Measurements from ENCODE around the gene SPECC1. TPM values are rescaled to one million over a fixed set of nuclear protein-coding genes. Genes with fewer than 3 reads are reported as not detected.
"Not testable (repeated sequence)": the region's sequence is repeated elsewhere in the genome, so short reads cannot be mapped to it uniquely, and the experiment has no call there.

The SPECC1 gene
- total RNA-seq, 1 donor from 2014 or later: 13.6 TPM

- peaks cover 0 to 3% (median 3%) of the 10 kb centered on the region in 3 donors for H3K4me1 ChIP-seq (ENCODE audit: control insufficient read depth in 3 of 3, insufficient read depth in 3 of 3, low read length in 3 of 3)
- H3K4me3 ChIP-seq (ENCODE audit: low read length in 3 of 3): no peak overlapping the region
- no peaks in the 10 kb centered on the region for H3K36me3 ChIP-seq (ENCODE audit: control insufficient read depth in 3 of 3, insufficient read depth in 3 of 3, low read length in 3 of 3)
- H3K27ac ChIP-seq (ENCODE audit: low read depth, low read length): no peak overlapping the region
- no peaks in the 10 kb centered on the region for H3K9me3 ChIP-seq (ENCODE audit: control insufficient read depth in 3 of 3, low read length in 3 of 3)
- no peak overlapping the region for H3K9ac ChIP-seq (ENCODE audit: low read depth in 1 of 3, low read length in 3 of 3)
- no peaks in the 10 kb centered on the region for H3K27me3 ChIP-seq (ENCODE audit: control insufficient read depth in 3 of 3, insufficient read depth in 3 of 3, low read length in 3 of 3)
Observed at GRCh38 chr17:20225162-20226115, 216.3 kb downstream of the SPECC1 start.

GRCh38 chr17:20226814-20227482 lies 217.8 kb downstream of the SPECC1 start:
- H3K9ac ChIP-seq (ENCODE audit: low read depth in 1 of 3, low read length in 3 of 3): no peak overlapping the region
- peaks cover 0 to 3% (median 3%) of the 10 kb centered on the region in 3 donors for H3K4me1 ChIP-seq (ENCODE audit: control insufficient read depth in 3 of 3, insufficient read depth in 3 of 3, low read length in 3 of 3)
- H3K27me3 ChIP-seq (ENCODE audit: control insufficient read depth in 3 of 3, insufficient read depth in 3 of 3, low read length in 3 of 3): no peaks in the 10 kb centered on the region
- no peak overlapping the region for H3K27ac ChIP-seq (ENCODE audit: low read depth, low read length)
- H3K9me3 ChIP-seq (ENCODE audit: control insufficient read depth in 3 of 3, low read length in 3 of 3): no peaks in the 10 kb centered on the region
- H3K36me3 ChIP-seq (ENCODE audit: control insufficient read depth in 3 of 3, insufficient read depth in 3 of 3, low read length in 3 of 3): no peaks in the 10 kb centered on the region
- H3K4me3 ChIP-seq (ENCODE audit: low read length in 3 of 3): no peak overlapping the region

GRCh38 chr17:20227720-20228370 lies 218.7 kb downstream of the SPECC1 start:
- H3K27me3 ChIP-seq (ENCODE audit: control insufficient read depth in 3 of 3, insufficient read depth in 3 of 3, low read length in 3 of 3); H3K4me3 ChIP-seq (ENCODE audit: low read length in 3 of 3); H3K9me3 ChIP-seq (ENCODE audit: control insufficient read depth in 3 of 3, low read length in 3 of 3); H3K4me1 ChIP-seq (ENCODE audit: control insufficient read depth in 3 of 3, insufficient read depth in 3 of 3, low read length in 3 of 3); H3K36me3 ChIP-seq (ENCODE audit: control insufficient read depth in 3 of 3, insufficient read depth in 3 of 3, low read length in 3 of 3); H3K9ac ChIP-seq (ENCODE audit: low read depth in 1 of 3, low read length in 3 of 3); H3K27ac ChIP-seq (ENCODE audit: low read depth, low read length): not testable (repeated sequence)

GRCh38 chr17:20228410-20228809 lies 219.3 kb downstream of the SPECC1 start:
- Histone ChIP-seq H3K4me3 (ENCODE audit: low read length in 3 of 3) (no peak overlapping the region), H3K4me1 (ENCODE audit: control insufficient read depth in 3 of 3, insufficient read depth in 3 of 3, low read length in 3 of 3) (peaks cover 0 to 3% (median 3%) of the 10 kb centered on the region in 3 donors), H3K36me3 (ENCODE audit: control insufficient read depth in 3 of 3, insufficient read depth in 3 of 3, low read length in 3 of 3) (no peaks in the 10 kb centered on the region), H3K27me3 (ENCODE audit: control insufficient read depth in 3 of 3, insufficient read depth in 3 of 3, low read length in 3 of 3) (no peaks in the 10 kb centered on the region), H3K27ac (ENCODE audit: low read depth, low read length) (no peak overlapping the region), H3K9me3 (ENCODE audit: control insufficient read depth in 3 of 3, low read length in 3 of 3) (no peaks in the 10 kb centered on the region), H3K9ac (ENCODE audit: low read depth in 1 of 3, low read length in 3 of 3) (no peak overlapping the region)

DNA sequence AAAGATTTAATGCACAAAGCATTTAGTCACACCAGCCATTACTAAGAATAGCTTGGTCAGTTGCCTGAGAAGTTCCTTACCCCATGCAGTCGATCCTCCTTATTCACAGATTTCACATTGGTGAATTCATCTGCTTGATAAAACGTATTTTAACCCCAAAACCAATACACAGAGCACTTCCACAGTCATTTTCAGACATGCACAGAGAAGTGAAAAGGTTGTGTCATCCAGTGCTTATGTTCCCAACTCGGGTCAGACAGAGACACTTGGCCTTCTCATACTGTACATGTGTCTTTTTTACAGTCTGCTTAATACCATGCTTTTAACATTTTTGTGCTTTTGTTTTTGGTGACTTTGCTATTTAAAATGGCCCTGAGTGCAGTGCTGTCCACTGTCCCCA lies 219.7 kb downstream of the SPECC1 start:
- Histone ChIP-seq H3K27me3 (ENCODE audit: control insufficient read depth in 3 of 3, insufficient read depth in 3 of 3, low read length in 3 of 3) (no peaks in the 10 kb centered on the region), H3K9ac (ENCODE audit: low read depth in 1 of 3, low read length in 3 of 3) (no peak overlapping the region), H3K36me3 (ENCODE audit: control insufficient read depth in 3 of 3, insufficient read depth in 3 of 3, low read length in 3 of 3) (no peaks in the 10 kb centered on the region), H3K4me3 (ENCODE audit: low read length in 3 of 3) (no peak overlapping the region), H3K4me1 (ENCODE audit: control insufficient read depth in 3 of 3, insufficient read depth in 3 of 3, low read length in 3 of 3) (peaks cover 0 to 3% (median 3%) of the 10 kb centered on the region in 3 donors), H3K27ac (ENCODE audit: low read depth, low read length) (no peak overlapping the region), H3K9me3 (ENCODE audit: control insufficient read depth in 3 of 3, low read length in 3 of 3) (no peaks in the 10 kb centered on the region)

DNA sequence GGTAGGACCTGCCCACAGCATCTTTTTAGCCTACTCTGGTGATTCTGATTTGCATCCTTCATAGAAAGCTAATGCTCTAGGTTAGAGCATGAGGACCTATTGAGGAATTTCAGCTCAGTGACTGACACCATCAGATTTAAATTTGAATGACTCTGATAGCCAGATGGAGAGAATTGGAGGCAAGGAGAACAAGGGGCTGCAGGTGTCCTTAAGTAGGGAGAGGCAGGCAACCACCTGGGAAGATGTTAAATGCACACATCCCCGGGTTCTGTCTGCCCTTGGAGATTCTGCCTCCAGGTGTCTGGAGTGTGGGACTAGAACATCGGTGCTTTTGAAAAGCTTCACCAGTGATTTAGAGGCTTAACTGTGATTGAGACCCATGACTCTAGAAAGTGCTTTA lies 221.8 kb downstream of the SPECC1 start:
- Histone ChIP-seq H3K9ac (ENCODE audit: low read depth in 1 of 3, low read length in 3 of 3) (no peak overlapping the region), H3K9me3 (ENCODE audit: control insufficient read depth in 3 of 3, low read length in 3 of 3) (no peaks in the 10 kb centered on the region), H3K36me3 (ENCODE audit: control insufficient read depth in 3 of 3, insufficient read depth in 3 of 3, low read length in 3 of 3) (no peaks in the 10 kb centered on the region), H3K4me1 (ENCODE audit: control insufficient read depth in 3 of 3, insufficient read depth in 3 of 3, low read length in 3 of 3) (peaks cover 0 to 3% (median 3%) of the 10 kb centered on the region in 3 donors), H3K27ac (ENCODE audit: low read depth, low read length) (no peak overlapping the region), H3K27me3 (ENCODE audit: control insufficient read depth in 3 of 3, insufficient read depth in 3 of 3, low read length in 3 of 3) (no peaks in the 10 kb centered on the region), H3K4me3 (ENCODE audit: low read length in 3 of 3) (no peak overlapping the region)

GRCh38 chr17:20232611-20233010 lies 223.5 kb downstream of the SPECC1 start:
- Histone ChIP-seq H3K9me3 (ENCODE audit: control insufficient read depth in 3 of 3, low read length in 3 of 3) (no peaks in the 10 kb centered on the region), H3K27ac (ENCODE audit: low read depth, low read length) (no peak overlapping the region), H3K27me3 (ENCODE audit: control insufficient read depth in 3 of 3, insufficient read depth in 3 of 3, low read length in 3 of 3) (no peaks in the 10 kb centered on the region), H3K36me3 (ENCODE audit: control insufficient read depth in 3 of 3, insufficient read depth in 3 of 3, low read length in 3 of 3) (no peaks in the 10 kb centered on the region), H3K9ac (ENCODE audit: low read depth in 1 of 3, low read length in 3 of 3) (no peak overlapping the region), H3K4me3 (ENCODE audit: low read length in 3 of 3) (no peak overlapping the region), H3K4me1 (ENCODE audit: control insufficient read depth in 3 of 3, insufficient read depth in 3 of 3, low read length in 3 of 3) (no peaks in the 10 kb centered on the region)

DNA sequence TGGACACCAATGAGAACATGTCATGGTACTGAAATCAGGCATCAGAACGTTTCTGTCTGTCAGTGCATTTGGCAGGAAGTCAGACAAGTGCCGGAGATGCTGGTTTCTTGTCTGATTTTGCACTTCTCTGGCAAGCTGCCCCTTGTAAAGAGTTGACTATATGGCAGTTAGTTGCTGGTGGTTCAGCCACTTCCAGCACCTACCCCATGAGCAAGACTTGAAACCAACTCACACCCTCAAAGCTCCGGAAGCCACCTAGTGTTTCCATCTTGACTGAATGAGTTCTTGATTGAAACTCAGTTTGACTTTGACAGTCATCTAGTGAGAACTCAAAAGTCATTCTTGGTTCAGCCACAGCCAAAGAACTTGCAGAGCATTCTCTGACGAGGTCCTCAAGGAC lies 225.1 kb downstream of the SPECC1 start:
- no peaks in the 10 kb centered on the region for H3K27me3 ChIP-seq (ENCODE audit: control insufficient read depth in 3 of 3, insufficient read depth in 3 of 3, low read length in 3 of 3)
- no peaks in the 10 kb centered on the region for H3K36me3 ChIP-seq (ENCODE audit: control insufficient read depth in 3 of 3, insufficient read depth in 3 of 3, low read length in 3 of 3)
- H3K4me1 ChIP-seq (ENCODE audit: control insufficient read depth in 3 of 3, insufficient read depth in 3 of 3, low read length in 3 of 3): no peaks in the 10 kb centered on the region
- H3K9me3 ChIP-seq (ENCODE audit: control insufficient read depth in 3 of 3, low read length in 3 of 3): no peaks in the 10 kb centered on the region
- no peak overlapping the region for H3K27ac ChIP-seq (ENCODE audit: low read depth, low read length)
- no peak overlapping the region for H3K9ac ChIP-seq (ENCODE audit: low read depth in 1 of 3, low read length in 3 of 3)
- H3K4me3 ChIP-seq (ENCODE audit: low read length in 3 of 3): no peak overlapping the region

DNA sequence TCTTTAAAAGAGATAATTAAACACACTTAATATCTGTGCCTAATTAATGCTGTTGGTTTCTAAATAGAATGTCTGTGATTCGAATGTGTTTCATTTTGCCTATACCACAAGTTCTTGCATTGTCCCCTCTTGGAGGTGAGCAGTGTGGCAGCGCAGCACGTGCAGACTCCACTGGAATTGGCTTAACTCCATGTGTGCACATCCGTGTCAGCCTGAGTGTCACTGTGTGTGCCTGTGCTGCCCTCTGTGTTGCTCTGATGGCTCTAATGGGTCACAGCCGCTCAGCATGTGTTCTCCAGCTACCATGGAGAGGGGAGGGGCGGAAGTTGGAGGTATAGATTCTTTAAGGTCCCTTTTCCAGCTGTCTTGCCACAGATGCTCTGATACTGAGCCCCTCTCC lies 226.6 kb downstream of the SPECC1 start:
- H3K4me3 ChIP-seq (ENCODE audit: low read length in 3 of 3): no peak overlapping the region
- H3K27me3 ChIP-seq (ENCODE audit: control insufficient read depth in 3 of 3, insufficient read depth in 3 of 3, low read length in 3 of 3): no peaks in the 10 kb centered on the region
- H3K27ac ChIP-seq (ENCODE audit: low read depth, low read length): no peak overlapping the region
- H3K4me1 ChIP-seq (ENCODE audit: control insufficient read depth in 3 of 3, insufficient read depth in 3 of 3, low read length in 3 of 3): no peaks in the 10 kb centered on the region
- H3K9me3 ChIP-seq (ENCODE audit: control insufficient read depth in 3 of 3, low read length in 3 of 3): no peaks in the 10 kb centered on the region
- H3K36me3 ChIP-seq (ENCODE audit: control insufficient read depth in 3 of 3, insufficient read depth in 3 of 3, low read length in 3 of 3): no peaks in the 10 kb centered on the region
- H3K9ac ChIP-seq (ENCODE audit: low read depth in 1 of 3, low read length in 3 of 3): no peak overlapping the region

Measured in skeletal muscle tissue (tissue), 4 donors.